ENCODE data around the gene EMID1. TPM values are rescaled to one million over a fixed set of nuclear protein-coding genes. Genes with fewer than 3 reads are reported as not detected.
"Not testable (repeated sequence)": the region's sequence is repeated elsewhere in the genome, so short reads cannot be mapped to it uniquely, and the experiment has no call there.

EMID1 gene
- total RNA-seq, 1 experiment from 2014 or later: 0.26 TPM

DNA sequence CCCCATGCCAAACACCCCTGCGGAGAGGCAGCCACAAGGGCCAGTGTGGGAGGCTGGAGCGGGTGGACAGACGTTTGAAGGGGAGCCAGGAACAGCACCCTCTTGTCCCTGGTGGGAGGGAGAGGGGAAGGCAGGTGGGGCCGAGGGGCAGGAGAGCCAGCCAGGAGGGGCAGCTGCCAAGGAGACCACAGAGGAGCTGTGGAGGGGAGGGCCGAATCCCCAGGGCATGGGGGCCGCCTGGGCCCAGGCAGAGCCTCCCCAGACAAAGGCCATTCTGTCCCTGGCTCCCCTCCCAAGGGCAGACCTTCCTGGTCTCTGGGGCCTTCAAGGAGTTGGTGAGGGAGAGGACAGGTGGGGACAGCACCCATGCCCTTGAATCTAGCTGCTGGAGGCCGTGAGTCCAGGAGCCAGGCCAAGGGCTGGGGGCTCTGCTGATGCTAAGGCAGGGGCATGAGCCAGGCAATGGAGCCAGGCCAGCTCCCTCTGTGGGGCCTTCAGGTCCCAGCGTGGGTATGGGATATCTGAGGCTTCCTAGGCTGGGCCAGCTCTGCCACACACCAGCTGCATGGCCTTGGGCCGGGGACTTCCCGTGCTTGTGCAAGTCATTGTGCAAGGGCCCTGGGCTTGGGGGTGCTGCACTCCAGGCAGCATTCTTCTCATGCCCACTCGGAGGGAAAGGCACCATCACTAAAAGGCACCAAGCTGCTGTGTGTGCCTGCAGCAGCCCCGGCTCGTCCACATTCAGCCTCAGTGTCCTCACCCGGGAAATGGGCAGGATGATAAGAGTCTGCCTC, 11.4 kb downstream of the EMID1 start:
- no peaks in the 10 kb centered on the region for H3K27me3 ChIP-seq (ENCODE audit: low read length)
- no peak overlapping the region for H3K9ac ChIP-seq (ENCODE audit: low read length)
- no peaks in the 10 kb centered on the region; the same call in none of the 2 replicates for H3K4me1 ChIP-seq (ENCODE audit: low read length)
- no peak overlapping the region for H3K27ac ChIP-seq (ENCODE audit: low read length)
- H3K4me2 ChIP-seq (ENCODE audit: low read depth, low read length, poor library complexity, severe bottlenecking): no peak overlapping the region
- H3K79me2 ChIP-seq (ENCODE audit: low read length): no peaks in the 10 kb centered on the region
- DNase-seq: no peak
- no peaks in the 10 kb centered on the region; the same call in 1 of the 2 replicates for H4K20me1 ChIP-seq (ENCODE audit: insufficient read depth, low read depth, low read length)
- no peaks in the 10 kb centered on the region for H3K9me3 ChIP-seq (ENCODE audit: low read length)
- H2AFZ ChIP-seq (ENCODE audit: low read length): no peak overlapping the region
- no peaks in the 10 kb centered on the region for H3K9me2 ChIP-seq (replicated peaks; ENCODE audit: insufficient read depth, low read length)
- H3K36me3 ChIP-seq (ENCODE audit: insufficient read depth, low read length): no peaks in the 10 kb centered on the region
- H3K4me3 ChIP-seq (ENCODE audit: low read length): no peak overlapping the region

- Histone ChIP-seq H3K4me2 (ENCODE audit: low read depth, low read length, poor library complexity, severe bottlenecking) (no peak overlapping the region), H3K9ac (ENCODE audit: low read length) (no peak overlapping the region), H3K4me1 (ENCODE audit: low read length) (no peaks in the 10 kb centered on the region; the same call in none of the 2 replicates), H3K4me3 (ENCODE audit: low read length) (no peak overlapping the region), H3K27ac (ENCODE audit: low read length) (no peak overlapping the region), H3K27me3 (ENCODE audit: low read length) (no peaks in the 10 kb centered on the region), H3K36me3 (ENCODE audit: insufficient read depth, low read length) (no peaks in the 10 kb centered on the region), H3K79me2 (ENCODE audit: low read length) (no peaks in the 10 kb centered on the region), H3K9me3 (ENCODE audit: low read length) (no peaks in the 10 kb centered on the region), H2AFZ (ENCODE audit: low read length) (no peak overlapping the region), H3K9me2 (replicated peaks; ENCODE audit: insufficient read depth, low read length) (no peaks in the 10 kb centered on the region), H4K20me1 (ENCODE audit: insufficient read depth, low read depth, low read length) (no peaks in the 10 kb centered on the region; the same call in 1 of the 2 replicates)
- DNase-seq: no peak
These were observed 12.4 kb downstream of the EMID1 start for GRCh38 chr22:29217827-29218757.

DNA sequence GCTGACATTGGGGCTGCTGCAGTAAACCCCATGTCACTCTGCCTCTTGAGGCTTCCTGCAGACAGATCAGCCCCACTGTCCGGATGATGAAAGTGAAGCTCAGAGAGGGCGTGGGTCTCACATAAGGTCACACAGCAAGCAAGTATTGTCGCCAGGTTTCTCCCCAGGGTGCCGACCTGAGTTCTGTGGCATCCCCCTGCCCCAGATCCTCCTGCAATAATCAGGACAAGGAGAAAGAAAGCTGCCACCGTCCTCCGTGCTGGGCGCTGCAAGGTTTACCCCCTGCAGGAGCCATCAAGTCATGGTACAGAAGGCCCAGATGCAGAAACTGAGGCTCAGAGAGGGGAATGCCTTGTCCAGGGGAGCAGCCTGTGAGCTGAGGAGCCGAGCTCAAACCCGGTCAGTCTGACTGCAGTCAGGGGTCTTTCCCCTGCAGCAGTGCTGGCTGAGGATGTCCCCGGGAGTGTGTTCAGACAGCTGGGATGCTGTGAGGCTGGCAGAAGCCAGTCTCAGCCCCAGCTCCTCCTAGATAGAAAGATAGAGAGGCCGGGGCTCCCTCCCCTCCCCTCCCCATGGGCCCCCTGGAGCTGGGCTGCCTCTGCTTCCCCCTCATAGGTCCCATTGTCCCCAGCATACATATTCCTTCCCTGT, 13.2 kb downstream of the EMID1 start:
- H3K27me3 ChIP-seq (ENCODE audit: low read length): no peaks in the 10 kb centered on the region
- H4K20me1 ChIP-seq (ENCODE audit: insufficient read depth, low read depth, low read length): no peaks in the 10 kb centered on the region; the same call in 1 of the 2 replicates
- no peak overlapping the region for H3K9ac ChIP-seq (ENCODE audit: low read length)
- no peak overlapping the region for H3K4me3 ChIP-seq (ENCODE audit: low read length)
- H3K36me3 ChIP-seq (ENCODE audit: insufficient read depth, low read length): no peaks in the 10 kb centered on the region
- no peaks in the 10 kb centered on the region for H3K9me2 ChIP-seq (replicated peaks; ENCODE audit: insufficient read depth, low read length)
- H3K27ac ChIP-seq (ENCODE audit: low read length): no peak overlapping the region
- DNase-seq: no peak
- no peaks in the 10 kb centered on the region for H3K9me3 ChIP-seq (ENCODE audit: low read length)
- H2AFZ ChIP-seq (ENCODE audit: low read length): no peak overlapping the region
- H3K4me1 ChIP-seq (ENCODE audit: low read length): no peaks in the 10 kb centered on the region; the same call in none of the 2 replicates
- H3K79me2 ChIP-seq (ENCODE audit: low read length): no peaks in the 10 kb centered on the region
- H3K4me2 ChIP-seq (ENCODE audit: low read depth, low read length, poor library complexity, severe bottlenecking): no peak overlapping the region

DNA sequence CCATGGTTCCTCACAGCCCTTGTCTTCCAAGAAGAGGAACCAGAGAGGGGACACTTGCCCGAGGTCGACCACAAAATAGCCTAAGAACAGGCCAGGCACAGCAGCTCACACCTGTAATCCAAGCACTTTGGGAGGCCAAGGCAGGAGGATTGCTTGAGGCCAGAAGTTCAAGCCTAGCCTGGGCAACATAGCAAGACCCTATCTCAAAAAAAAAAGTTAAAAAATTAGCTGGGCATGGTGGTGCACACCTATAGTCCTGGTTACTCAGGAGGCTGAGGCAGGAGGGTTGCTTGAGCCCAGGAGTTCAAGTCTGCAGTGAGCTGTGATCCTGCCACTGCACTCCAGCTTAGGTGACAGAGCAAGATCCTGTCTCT, 13.7 kb downstream of the EMID1 start:
- not testable (repeated sequence) for H3K79me2 ChIP-seq (ENCODE audit: low read length); H3K4me1 ChIP-seq (ENCODE audit: low read length); H3K27me3 ChIP-seq (ENCODE audit: low read length); H3K4me3 ChIP-seq (ENCODE audit: low read length); H4K20me1 ChIP-seq (ENCODE audit: insufficient read depth, low read depth, low read length); H3K9me3 ChIP-seq (ENCODE audit: low read length); H3K4me2 ChIP-seq (ENCODE audit: low read depth, low read length, poor library complexity, severe bottlenecking); H2AFZ ChIP-seq (ENCODE audit: low read length); H3K27ac ChIP-seq (ENCODE audit: low read length); H3K9ac ChIP-seq (ENCODE audit: low read length); H3K9me2 ChIP-seq (replicated peaks; ENCODE audit: insufficient read depth, low read length); H3K36me3 ChIP-seq (ENCODE audit: insufficient read depth, low read length); DNase-seq

DNA sequence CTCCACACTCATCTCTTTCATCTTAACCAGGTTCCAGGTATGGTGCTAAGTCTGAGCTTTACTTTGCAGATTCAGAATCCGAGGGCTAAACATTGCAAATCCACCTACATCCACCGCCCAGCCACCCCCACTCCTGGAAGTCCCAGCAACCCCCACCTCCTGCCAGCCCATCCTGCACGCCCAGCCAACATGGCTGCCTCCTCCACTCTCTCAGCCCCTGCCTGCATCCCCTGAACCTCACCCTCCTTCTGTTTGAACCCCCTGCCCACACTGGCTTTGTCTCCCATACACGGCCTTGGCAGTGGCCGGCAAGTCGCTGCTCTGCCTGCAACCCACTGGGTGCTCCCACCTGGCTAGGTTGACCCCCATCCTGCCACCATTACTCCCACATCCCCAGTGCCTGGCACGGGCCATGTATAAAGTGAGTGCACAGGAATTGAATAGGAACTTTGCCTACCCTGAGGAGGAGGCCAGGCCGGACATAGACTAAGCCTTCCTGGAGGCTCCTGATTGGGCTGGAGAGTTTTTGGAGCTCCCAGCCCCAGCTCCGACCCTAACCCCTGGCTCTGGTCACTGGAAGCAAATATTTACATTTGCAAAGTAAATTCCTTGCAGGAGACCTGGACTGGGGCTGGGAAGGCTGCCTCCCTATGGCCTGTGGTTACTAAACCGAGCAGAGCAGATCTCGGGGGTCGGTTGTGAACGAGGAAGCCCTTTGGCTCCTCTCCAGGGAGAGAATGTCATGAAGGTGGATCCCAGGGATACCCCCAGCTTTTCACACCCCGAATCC, 14.4 kb downstream of the EMID1 start:
- H3K9ac ChIP-seq (ENCODE audit: low read length): no peak overlapping the region
- no peak overlapping the region for H3K4me3 ChIP-seq (ENCODE audit: low read length)
- H3K9me2 ChIP-seq (replicated peaks; ENCODE audit: insufficient read depth, low read length): no peaks in the 10 kb centered on the region
- no peaks in the 10 kb centered on the region for H3K79me2 ChIP-seq (ENCODE audit: low read length)
- no peak overlapping the region for H3K4me2 ChIP-seq (ENCODE audit: low read depth, low read length, poor library complexity, severe bottlenecking)
- H3K36me3 ChIP-seq (ENCODE audit: insufficient read depth, low read length): no peaks in the 10 kb centered on the region
- H4K20me1 ChIP-seq (ENCODE audit: insufficient read depth, low read depth, low read length): no peaks in the 10 kb centered on the region; the same call in 1 of the 2 replicates
- no peak for DNase-seq
- no peaks in the 10 kb centered on the region for H3K9me3 ChIP-seq (ENCODE audit: low read length)
- no peak overlapping the region for H2AFZ ChIP-seq (ENCODE audit: low read length)
- no peaks in the 10 kb centered on the region for H3K27me3 ChIP-seq (ENCODE audit: low read length)
- H3K4me1 ChIP-seq (ENCODE audit: low read length): no peaks in the 10 kb centered on the region; the same call in none of the 2 replicates
- no peak overlapping the region for H3K27ac ChIP-seq (ENCODE audit: low read length)

DNA sequence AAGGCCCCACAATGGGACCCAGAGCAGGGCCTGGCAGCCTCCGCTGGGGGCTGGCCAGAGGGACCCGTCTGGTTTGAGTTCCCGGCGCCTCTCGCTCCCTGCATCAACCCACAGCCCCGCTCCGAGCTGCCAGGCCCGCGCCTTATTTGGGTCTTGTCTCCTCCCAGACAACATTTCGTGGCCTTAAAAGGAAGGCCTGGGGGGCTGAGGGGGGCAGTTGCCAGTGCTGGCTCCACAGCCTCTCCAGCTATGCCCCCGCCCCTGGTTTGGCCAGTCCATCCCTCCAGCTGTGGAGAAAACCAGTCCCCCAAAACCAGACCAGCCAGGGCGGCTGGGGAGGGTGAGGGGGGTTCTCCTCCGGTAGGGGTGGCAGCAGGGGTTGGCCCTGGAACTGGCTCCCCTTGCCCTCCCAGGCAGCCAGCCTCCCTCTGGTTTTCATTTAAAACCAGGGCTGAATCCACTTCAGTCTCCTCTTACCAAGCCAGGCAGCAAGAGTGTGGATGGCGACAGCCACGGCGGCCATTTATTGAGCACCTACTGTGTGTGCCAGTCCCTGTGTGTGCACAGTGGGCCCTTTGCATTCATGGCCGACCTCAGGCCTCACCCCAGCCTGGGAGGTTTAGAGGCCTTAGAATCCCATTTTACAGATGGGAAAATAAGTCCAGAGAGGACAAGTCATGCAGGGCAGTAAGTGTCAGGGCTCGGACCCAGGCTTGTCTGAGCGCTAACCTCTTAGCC, 18.6 kb downstream of the EMID1 start:
- Histone ChIP-seq H3K9ac (ENCODE audit: low read length) (no peak overlapping the region), H3K4me3 (ENCODE audit: low read length) (no peak overlapping the region), H3K79me2 (ENCODE audit: low read length) (no peaks in the 10 kb centered on the region), H3K36me3 (ENCODE audit: insufficient read depth, low read length) (no peaks in the 10 kb centered on the region), H3K9me3 (ENCODE audit: low read length) (no peaks in the 10 kb centered on the region), H3K9me2 (replicated peaks; ENCODE audit: insufficient read depth, low read length) (no peaks in the 10 kb centered on the region), H3K4me2 (ENCODE audit: low read depth, low read length, poor library complexity, severe bottlenecking) (no peak overlapping the region), H3K27ac (ENCODE audit: low read length) (no peak overlapping the region), H3K4me1 (ENCODE audit: low read length) (no peaks in the 10 kb centered on the region), H2AFZ (ENCODE audit: low read length) (no peak overlapping the region), H4K20me1 (ENCODE audit: insufficient read depth, low read depth, low read length) (0 out of 2 replicates have a peak, but pooled peaks cover 6% of the 10 kb centered on the region), H3K27me3 (ENCODE audit: low read length) (no peaks in the 10 kb centered on the region)
- DNase-seq: no peak

GRCh38 chr22:29224859-29225410, 19.2 kb downstream of the EMID1 start:
- no peak overlapping the region for H3K4me3 ChIP-seq (ENCODE audit: low read length)
- no peak overlapping the region for H3K9ac ChIP-seq (ENCODE audit: low read length)
- H3K27ac ChIP-seq (ENCODE audit: low read length): no peak overlapping the region
- no peaks in the 10 kb centered on the region for H3K4me1 ChIP-seq (ENCODE audit: low read length)
- no peak overlapping the region for H3K4me2 ChIP-seq (ENCODE audit: low read depth, low read length, poor library complexity, severe bottlenecking)
- no peak overlapping the region for H2AFZ ChIP-seq (ENCODE audit: low read length)
- H3K9me3 ChIP-seq (ENCODE audit: low read length): no peaks in the 10 kb centered on the region
- no peaks in the 10 kb centered on the region for H3K79me2 ChIP-seq (ENCODE audit: low read length)
- H4K20me1 ChIP-seq (ENCODE audit: insufficient read depth, low read depth, low read length): 0 out of 2 replicates have a peak, but pooled peaks cover 6% of the 10 kb centered on the region
- DNase-seq: no peak
- no peaks in the 10 kb centered on the region for H3K36me3 ChIP-seq (ENCODE audit: insufficient read depth, low read length)
- H3K27me3 ChIP-seq (ENCODE audit: low read length): no peaks in the 10 kb centered on the region
- H3K9me2 ChIP-seq (replicated peaks; ENCODE audit: insufficient read depth, low read length): no peaks in the 10 kb centered on the region
